GM23338 (cell line): ENCODE measurements around the gene SCNN1B.

Experiments
- CTCF ChIP-seq, 2 experiments: fragments of 200-600 bp in 1 of 2; sonication (generic) in 1 of 2; conservative IDR thresholded peaks; 2 replicates each; pipeline versions ENCODE4 v1.5.1 to v1.6.1; 2016 to 2017; ENCODE audit warnings: antibody characterized with exemption in 2 of 2, low read depth in 2 of 2, mild to moderate bottlenecking in 2 of 2, moderate library complexity in 1 of 2
- EZH2 ChIP-seq: fragments of 200-600 bp; sonication (generic); IDR thresholded peaks from one replicate; pipeline ENCODE4 v1.8.0; 2017; ENCODE audit warnings: antibody characterized with exemption, mild to moderate bottlenecking, low read depth; ENCODE audit not compliant: unreplicated experiment
- EZH2phosphoT487 ChIP-seq: fragments of 200-600 bp; sonication (generic); IDR thresholded peaks from one replicate; pipeline ENCODE4 v1.8.1; 2018; ENCODE audit warnings: antibody characterized with exemption; ENCODE audit not compliant: unreplicated experiment
- JUNB ChIP-seq: IDR thresholded peaks from one replicate; pipeline ENCODE4 v1.6.1; 2016; ENCODE audit warnings: antibody characterized with exemption; ENCODE audit not compliant: unreplicated experiment
- POLR2AphosphoS5 ChIP-seq: IDR thresholded peaks from 2 replicates; pipeline ENCODE4 v1.6.1; 2016; ENCODE audit warnings: antibody characterized with exemption, low read depth
- REST ChIP-seq: IDR thresholded peaks from one replicate; pipeline ENCODE4 v1.6.1; 2018; ENCODE audit warnings: antibody characterized with exemption; ENCODE audit not compliant: unreplicated experiment
- STAT1 ChIP-seq: IDR thresholded peaks from one replicate; pipeline ENCODE4 v1.6.1; 2016; ENCODE audit warnings: antibody characterized with exemption; ENCODE audit not compliant: unreplicated experiment
- ZNF331 ChIP-seq: fragments of 250-450 bp; sonication (Bioruptor Pico); IDR thresholded peaks from 2 replicates; pipeline ENCODE4 v1.5.0; 2020; ENCODE audit warnings: low read depth, mild to moderate bottlenecking, moderate library complexity
- ZNF462 ChIP-seq: fragments of 250-450 bp; sonication (Bioruptor Pico); IDR thresholded peaks from 2 replicates; pipeline ENCODE4 v1.5.0; 2020; ENCODE audit warnings: mild to moderate bottlenecking, moderate library complexity

- no peak for TF ChIP-seq EZH2phosphoT487
- no peak for TF ChIP-seq EZH2
- no peak for TF ChIP-seq REST
- no peak for TF ChIP-seq CTCF (conservative IDR thresholded peaks at IDR 0.05; ENCODE audit: low read depth in 2 of 2)
- no peak for TF ChIP-seq POLR2AphosphoS5
- no peak for TF ChIP-seq JUNB
- no peak for TF ChIP-seq STAT1
- TF ChIP-seq ZNF462 (CRISPR knock-in tag) = no peak
- no peak for TF ChIP-seq ZNF331
These were observed 76.2 kb downstream of the SCNN1B start for GRCh38 chr16:23378256-23378655.
